IgD-negative memory B cell (primary cell): ENCODE measurements around the gene MLLT10. TPM values are rescaled to one million over a fixed set of nuclear protein-coding genes. Genes with fewer than 3 reads are reported as not detected.

ENCODE experiments used
- H3K27ac Mint-ChIP-seq, 3 donors: one replicate each; pipeline ENCODE4 v1.8.0; 2020 to 2022; ENCODE audit warnings: mild to moderate bottlenecking in 3 of 3, mixed read lengths in 3 of 3, moderate library complexity in 1 of 3
- H3K27me3 Mint-ChIP-seq: one replicate; pipeline ENCODE4 v1.8.0; 2021; ENCODE audit warnings: mixed read lengths
- H3K36me3 Mint-ChIP-seq: one replicate; pipeline ENCODE4 v1.8.0; 2020; ENCODE audit warnings: mild to moderate bottlenecking, mixed read lengths
- H3K4me1 Mint-ChIP-seq, 3 donors: one replicate each; pipeline ENCODE4 v1.8.0; 2020 to 2022; ENCODE audit warnings: mixed read lengths in 3 of 3, mild to moderate bottlenecking in 1 of 3
- H3K4me3 Mint-ChIP-seq, 4 donors: one replicate each; pipeline ENCODE4 v1.8.0; 2020 to 2022; ENCODE audit warnings: mild to moderate bottlenecking in 4 of 4, mixed read lengths in 4 of 4, moderate library complexity in 3 of 4
- H3K9me3 Mint-ChIP-seq, 3 donors: one replicate each; pipeline ENCODE4 v1.8.0; 2020 to 2021; ENCODE audit warnings: mixed read lengths in 3 of 3, mild to moderate bottlenecking in 1 of 3
- polyA plus RNA-seq: library from polyadenylated mRNA; unstranded; fragments of 300-500 nt; fragmentation: Illumina TruSeq; gene quantifications from one replicate; pipeline ENCODE4 v1.2.3, GENCODE V29; 2021

MLLT10 gene
- polyA plus RNA-seq, 1 donor from 2014 or later, result 8.7 TPM

- Mint-ChIP-seq H3K9me3 (peaks cover 0 to 3% (median 0%) of the 10 kb centered on the region in 3 donors), H3K4me3 (peak overlapping the region; percentile 76 to 93 (median 84))
Observed at GRCh38 chr10:21518149-21518640, 15.8 kb upstream of the MLLT10 start.

GRCh38 chr10:21518641-21519396 lies 15.2 kb upstream of the MLLT10 start:
- Mint-ChIP-seq H3K9me3 (peaks cover 0 to 3% (median 0%) of the 10 kb centered on the region in 3 donors), H3K27me3 (peaks cover 51% of the 10 kb centered on the region), H3K27ac (peak overlapping the region; percentile 88 to 96 (median 90)), H3K4me3 (peak overlapping the region; percentile 27 to 93 (median 65)), H3K4me1 (peaks cover 23 to 29% (median 26%) of the 10 kb centered on the region in 3 donors), H3K36me3 (no peaks in the 10 kb centered on the region)

More at GRCh38 chr10:21518149-21518640, 15.8 kb upstream of the MLLT10 start:
- peaks cover 57% of the 10 kb centered on the region for H3K27me3 Mint-ChIP-seq
- H3K4me1 Mint-ChIP-seq, result peaks cover 23 to 26% (median 25%) of the 10 kb centered on the region in 3 donors
- peak overlapping the region; percentile 88 to 96 (median 90) for H3K27ac Mint-ChIP-seq
- H3K36me3 Mint-ChIP-seq, result no peaks in the 10 kb centered on the region

- Mint-ChIP-seq H3K36me3 (no peaks in the 10 kb centered on the region), H3K9me3 (peaks cover 0 to 3% (median 0%) of the 10 kb centered on the region in 3 donors), H3K27ac (peak overlapping the region; percentile 85 to 96 (median 88)), H3K4me1 (peaks cover 23 to 29% (median 26%) of the 10 kb centered on the region in 3 donors), H3K4me3 (peak overlapping the region; percentile 27 to 85 (median 74)), H3K27me3 (peaks cover 51% of the 10 kb centered on the region)
Observed at GRCh38 chr10:21519397-21519933, 14.6 kb upstream of the MLLT10 start.

- H3K9me3 Mint-ChIP-seq, result peaks cover 0 to 3% (median 0%) of the 10 kb centered on the region in 3 donors
- H3K27ac Mint-ChIP-seq, result peak overlapping the region; percentile 85 to 96 (median 88)
- peaks cover 28 to 34% (median 28%) of the 10 kb centered on the region in 3 donors for H3K4me1 Mint-ChIP-seq
- peaks cover 51% of the 10 kb centered on the region for H3K27me3 Mint-ChIP-seq
- H3K36me3 Mint-ChIP-seq, result no peaks in the 10 kb centered on the region
- H3K4me3 Mint-ChIP-seq, result peak overlapping the region; percentile 27 to 85 (median 74)
Observed at GRCh38 chr10:21519941-21520436, 14.0 kb upstream of the MLLT10 start.

GRCh38 chr10:21520509-21520908 lies 13.5 kb upstream of the MLLT10 start:
- Mint-ChIP-seq H3K9me3 (peaks cover 0 to 3% (median 0%) of the 10 kb centered on the region in 3 donors), H3K27me3 (peaks cover 50% of the 10 kb centered on the region), H3K27ac (peak overlapping the region in 1 of 3 donors; percentile 88), H3K4me3 (peak overlapping the region in 2 of 4 donors; percentile 4 to 74), H3K36me3 (no peaks in the 10 kb centered on the region), H3K4me1 (peaks cover 30 to 38% (median 33%) of the 10 kb centered on the region in 3 donors)

- peak overlapping the region in 1 of 3 donors; percentile 88 for H3K27ac Mint-ChIP-seq
- H3K36me3 Mint-ChIP-seq, result no peaks in the 10 kb centered on the region
- peak overlapping the region in 1 of 4 donors; percentile 74 for H3K4me3 Mint-ChIP-seq
- peaks cover 26 to 35% (median 31%) of the 10 kb centered on the region in 3 donors for H3K4me1 Mint-ChIP-seq
- peaks cover 0 to 3% (median 0%) of the 10 kb centered on the region in 3 donors for H3K9me3 Mint-ChIP-seq
- peaks cover 46% of the 10 kb centered on the region for H3K27me3 Mint-ChIP-seq
Observed at GRCh38 chr10:21520949-21521348, 13.1 kb upstream of the MLLT10 start.

- peaks cover 47% of the 10 kb centered on the region for H3K27me3 Mint-ChIP-seq
- H3K4me1 Mint-ChIP-seq, result peaks cover 29 to 40% (median 34%) of the 10 kb centered on the region in 3 donors
- H3K27ac Mint-ChIP-seq, result peak overlapping the region in 1 of 3 donors; percentile 58
- no peaks in the 10 kb centered on the region for H3K36me3 Mint-ChIP-seq
- peaks cover 0 to 5% (median 0%) of the 10 kb centered on the region in 3 donors for H3K9me3 Mint-ChIP-seq
- H3K4me3 Mint-ChIP-seq, result peak overlapping the region in 1 of 4 donors; percentile 58
Observed at GRCh38 chr10:21521751-21522533, 12.1 kb upstream of the MLLT10 start.

GRCh38 chr10:21522631-21523406 lies 11.2 kb upstream of the MLLT10 start:
- Mint-ChIP-seq H3K4me3 (peak overlapping the region in 1 of 4 donors; percentile 79), H3K27me3 (peaks cover 44% of the 10 kb centered on the region), H3K27ac (peak overlapping the region in 2 of 3 donors; percentile 80 to 87), H3K36me3 (no peaks in the 10 kb centered on the region), H3K9me3 (peaks cover 0 to 5% (median 0%) of the 10 kb centered on the region in 3 donors), H3K4me1 (peaks cover 25 to 37% (median 30%) of the 10 kb centered on the region in 3 donors)

- Mint-ChIP-seq H3K4me3 (peak overlapping the region in 2 of 4 donors; percentile 30 to 79), H3K27ac (peak overlapping the region; percentile 76 to 87 (median 80)), H3K27me3 (peaks cover 40% of the 10 kb centered on the region), H3K36me3 (no peaks in the 10 kb centered on the region), H3K9me3 (peaks cover 0 to 9% (median 0%) of the 10 kb centered on the region in 3 donors), H3K4me1 (peaks cover 22 to 37% (median 27%) of the 10 kb centered on the region in 3 donors)
Observed at GRCh38 chr10:21523557-21524008, 10.4 kb upstream of the MLLT10 start.

GRCh38 chr10:21524131-21524525 lies 9.9 kb upstream of the MLLT10 start:
- peaks cover 21 to 37% (median 24%) of the 10 kb centered on the region in 3 donors for H3K4me1 Mint-ChIP-seq
- H3K4me3 Mint-ChIP-seq, result peak overlapping the region in 1 of 4 donors; percentile 92
- H3K9me3 Mint-ChIP-seq, result peaks cover 0 to 9% (median 0%) of the 10 kb centered on the region in 3 donors

GRCh38 chr10:21524526-21525366 lies 9.3 kb upstream of the MLLT10 start:
- H3K9me3 Mint-ChIP-seq, result peaks cover 0 to 9% (median 0%) of the 10 kb centered on the region in 3 donors
- H3K27me3 Mint-ChIP-seq, result peaks cover 33% of the 10 kb centered on the region
- peaks cover 21 to 37% (median 21%) of the 10 kb centered on the region in 3 donors for H3K4me1 Mint-ChIP-seq
- H3K27ac Mint-ChIP-seq, result peak overlapping the region; percentile 79 to 97 (median 90)
- H3K36me3 Mint-ChIP-seq, result peaks cover 1% of the 10 kb centered on the region
- H3K4me3 Mint-ChIP-seq, result peak overlapping the region; percentile 87 to 96 (median 90)

More at GRCh38 chr10:21524131-21524525, 9.9 kb upstream of the MLLT10 start:
- peaks cover 35% of the 10 kb centered on the region for H3K27me3 Mint-ChIP-seq
- H3K36me3 Mint-ChIP-seq, result no peaks in the 10 kb centered on the region
- H3K27ac Mint-ChIP-seq, result peak overlapping the region in 1 of 3 donors; percentile 87

GRCh38 chr10:21525367-21526187 lies 8.5 kb upstream of the MLLT10 start, which contains the start of gene SKIDA1:
Gene SKIDA1, minus strand, starts transcription at chr10:21525682. Its CDS starts 7,860 bp downstream, at chr10:21517822.
- Mint-ChIP-seq H3K36me3 (peaks cover 1% of the 10 kb centered on the region), H3K27me3 (peaks cover 27% of the 10 kb centered on the region), H3K27ac (peak within 1 kb of the TSS; percentile 79 to 97 (median 95)), H3K4me3 (peak within 1 kb of the TSS; percentile 91 to 99 (median 94)), H3K4me1 (peaks cover 14 to 32% (median 17%) of the 10 kb centered on the region in 3 donors), H3K9me3 (peaks cover 0 to 6% (median 0%) of the 10 kb centered on the region in 3 donors)
